A673 (cell line): ENCODE results near the gene CPM. TPM values are rescaled to one million over a fixed set of nuclear protein-coding genes. Genes with fewer than 3 reads are reported as not detected.

Source experiments
- BruUV-seq: library from RNA; stranded (reverse); fragments of 400-500 nt; replicated peaks from 2 replicates; lab custom pipeline; 2021; lab: Mats Ljungman, UMichigan
- CTCF ChIA-PET: fragments of 300-600 bp; sonication (Branson Sonifier 250); formaldehyde crosslinking; loops from one replicate; lab custom pipeline; 2022; ENCODE audit warnings: antibody characterized with exemption; lab: Charles Lee
- POLR2A ChIA-PET: fragments of 300-600 bp; sonication (Branson Sonifier 250); formaldehyde crosslinking; loops from one replicate; lab custom pipeline; 2022; ENCODE audit warnings: antibody characterized with exemption; ENCODE audit not compliant: low non-redundant PET; lab: Charles Lee
- DNase-seq: peaks from one replicate; pipeline ENCODE4 v3.0.0-alpha.2; 2015; ENCODE audit warnings: low spot score
- H3K27ac ChIP-seq: fragments of 200-600 bp; sonication (generic); 2 replicates; pipeline ENCODE4 v1.5.1; 2016; ENCODE audit warnings: mixed run types, low read depth, mild to moderate bottlenecking, mixed read lengths, antibody characterized with exemption, low read length; ENCODE audit not compliant: poor library complexity, severe bottlenecking
- H3K27me3 ChIP-seq: fragments of 200-600 bp; sonication (generic); replicated peaks from 2 replicates; pipeline ENCODE4 v1.6.1; 2017; ENCODE audit warnings: mixed run types, low read depth, mild to moderate bottlenecking, mixed read lengths, antibody characterized with exemption, low read length; ENCODE audit not compliant: insufficient read depth, poor library complexity
- H3K36me3 ChIP-seq: fragments of 200-600 bp; sonication (generic); 2 replicates; pipeline ENCODE4 v1.6.1; 2016; ENCODE audit warnings: mixed run types, mild to moderate bottlenecking, mixed read lengths, antibody characterized with exemption, low read length; ENCODE audit not compliant: insufficient read depth, poor library complexity, severe bottlenecking
- H3K4me1 ChIP-seq: fragments of 200-600 bp; sonication (generic); 2 replicates; pipeline ENCODE4 v1.6.1; 2017; ENCODE audit warnings: mixed run types, mild to moderate bottlenecking, mixed read lengths, antibody characterized with exemption, low read length; ENCODE audit not compliant: insufficient read depth, poor library complexity, severe bottlenecking
- H3K4me3 ChIP-seq: fragments of 200-600 bp; sonication (generic); 2 replicates; pipeline ENCODE4 v1.5.1; 2016; ENCODE audit warnings: low read depth, mixed run types, mild to moderate bottlenecking, mixed read lengths, low read length; ENCODE audit not compliant: poor library complexity, severe bottlenecking
- H3K9me3 ChIP-seq: fragments of 200-600 bp; sonication (generic); 2 replicates; pipeline ENCODE4 v1.6.1; 2016; ENCODE audit warnings: mixed run types, low read depth, mild to moderate bottlenecking, mixed read lengths, antibody characterized with exemption, low read length; ENCODE audit not compliant: poor library complexity, severe bottlenecking
- EZH2 ChIP-seq: fragments of 200-600 bp; sonication (generic); IDR thresholded peaks from 2 replicates; pipeline ENCODE4 v1.6.1; 2017; ENCODE audit warnings: borderline replicate concordance, low read depth, mild to moderate bottlenecking, mixed read lengths, antibody characterized with exemption, low read length; ENCODE audit not compliant: poor library complexity, severe bottlenecking
- intact Hi-C: fragments of 100-400 bp; cut with micrococcal nuclease; formaldehyde crosslinking; loops from one replicate; pipeline ENCODE4 v1.10.0; 2022; ENCODE audit not compliant: unreplicated experiment
- total RNA-seq: library from RNA; stranded (reverse); gene quantifications from 2 replicates; pipeline ENCODE4 v1.2.3, GENCODE V29; 2021
- TF ChIP-seq, protein P1 (sequence below): fragments of 300-800, 200-600 bp; sonication (generic); conservative IDR thresholded peaks from 2 replicates; pipeline ENCODE4 v1.5.1; 2017; ENCODE audit warnings: low read depth, mild to moderate bottlenecking, antibody characterized with exemption, low read length, moderate library complexity, mixed read lengths

CPM gene
- total RNA-seq, 1 experiment from 2014 or later = 0.84 TPM

DNA sequence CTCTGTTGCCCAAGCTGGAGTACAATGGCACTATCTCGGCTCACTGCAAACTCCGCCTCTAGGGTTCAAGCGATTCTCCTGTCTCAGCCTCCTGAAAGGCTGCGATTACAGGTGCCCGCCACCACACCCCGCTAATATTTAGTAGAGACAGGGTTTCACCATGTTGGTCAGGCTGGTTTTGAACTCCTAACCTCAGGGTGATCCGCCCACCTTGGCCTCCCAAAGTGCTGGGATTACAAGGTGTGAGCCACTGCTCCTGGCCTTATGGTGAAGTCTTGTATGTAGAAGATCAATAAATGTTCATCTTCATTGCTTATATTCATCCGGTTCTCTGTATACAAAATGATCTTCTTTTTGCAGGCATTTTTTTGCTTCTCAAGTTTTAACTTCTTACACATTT lies 77.2 kb downstream of the CPM start:
- CTCF ChIA-PET = no interaction called here
- H3K4me1 ChIP-seq = no peaks in the 10 kb centered on the region

DNA sequence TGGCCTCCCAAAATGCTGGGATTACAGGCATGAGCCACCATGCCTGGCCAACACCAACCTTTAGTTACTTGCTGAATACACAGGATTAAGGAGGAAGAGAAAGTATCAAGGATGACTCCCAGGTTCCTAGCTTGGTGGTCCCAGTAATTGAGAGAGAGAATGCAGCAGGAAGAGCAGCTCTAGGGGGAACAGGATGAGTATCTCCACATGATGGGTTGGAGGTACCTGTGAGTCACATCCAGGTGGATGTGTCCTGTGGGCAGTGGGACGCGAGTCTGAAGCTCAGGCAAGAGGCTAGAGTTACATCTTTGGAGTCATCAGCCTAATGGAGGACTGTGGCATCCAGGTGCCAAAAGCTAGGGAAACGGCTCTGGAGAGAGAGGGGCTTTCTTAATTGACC lies 77.9 kb downstream of the CPM start:
- POLR2A ChIA-PET = no interaction called here
- CTCF ChIA-PET = no interaction called here
- intact Hi-C loops = no loop called here
- Histone ChIP-seq H3K27me3 (no peaks in the 10 kb centered on the region), H3K9me3 (no peaks in the 10 kb centered on the region), H3K27ac (no peak overlapping the region), H3K4me3 (no peak overlapping the region), H3K36me3 (no peaks in the 10 kb centered on the region), H3K4me1 (no peaks in the 10 kb centered on the region)
- no TSS peak for BruUV-seq
- TF ChIP-seq EZH2 = no peak
- DNase-seq = no peak

More for the DNA sequence above, 77.2 kb downstream of the CPM start:
- Histone ChIP-seq H3K4me3 (no peak overlapping the region), H3K36me3 (no peaks in the 10 kb centered on the region), H3K9me3 (no peaks in the 10 kb centered on the region), H3K27me3 (no peaks in the 10 kb centered on the region), H3K27ac (no peak overlapping the region)
- intact Hi-C loops = no loop called here
- no TSS peak for BruUV-seq
- DNase-seq = no peak
- POLR2A ChIA-PET = no interaction called here
- TF ChIP-seq, protein P1, sequence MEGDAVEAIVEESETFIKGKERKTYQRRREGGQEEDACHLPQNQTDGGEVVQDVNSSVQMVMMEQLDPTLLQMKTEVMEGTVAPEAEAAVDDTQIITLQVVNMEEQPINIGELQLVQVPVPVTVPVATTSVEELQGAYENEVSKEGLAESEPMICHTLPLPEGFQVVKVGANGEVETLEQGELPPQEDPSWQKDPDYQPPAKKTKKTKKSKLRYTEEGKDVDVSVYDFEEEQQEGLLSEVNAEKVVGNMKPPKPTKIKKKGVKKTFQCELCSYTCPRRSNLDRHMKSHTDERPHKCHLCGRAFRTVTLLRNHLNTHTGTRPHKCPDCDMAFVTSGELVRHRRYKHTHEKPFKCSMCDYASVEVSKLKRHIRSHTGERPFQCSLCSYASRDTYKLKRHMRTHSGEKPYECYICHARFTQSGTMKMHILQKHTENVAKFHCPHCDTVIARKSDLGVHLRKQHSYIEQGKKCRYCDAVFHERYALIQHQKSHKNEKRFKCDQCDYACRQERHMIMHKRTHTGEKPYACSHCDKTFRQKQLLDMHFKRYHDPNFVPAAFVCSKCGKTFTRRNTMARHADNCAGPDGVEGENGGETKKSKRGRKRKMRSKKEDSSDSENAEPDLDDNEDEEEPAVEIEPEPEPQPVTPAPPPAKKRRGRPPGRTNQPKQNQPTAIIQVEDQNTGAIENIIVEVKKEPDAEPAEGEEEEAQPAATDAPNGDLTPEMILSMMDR = no peak
- no peak for TF ChIP-seq EZH2

DNA sequence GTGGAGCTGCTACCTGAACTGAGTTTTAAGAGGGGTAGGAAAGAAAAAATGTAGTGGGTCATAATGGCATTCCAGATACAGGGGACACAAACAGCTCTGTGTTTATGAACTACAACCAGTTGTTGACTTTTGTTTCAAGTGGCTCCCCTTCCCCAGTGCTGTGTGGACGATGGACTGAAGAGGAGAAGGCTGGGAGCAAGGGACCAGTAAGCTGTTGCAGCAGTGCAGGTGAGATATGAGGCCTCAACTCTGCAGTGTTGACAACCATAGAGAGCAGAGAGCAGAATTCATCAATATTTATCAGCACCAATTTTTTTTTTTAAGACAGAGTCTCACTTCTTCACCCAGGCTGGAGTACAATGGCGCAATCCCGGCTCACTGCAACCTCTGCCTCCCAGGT lies 78.4 kb downstream of the CPM start:
- no peak for DNase-seq
- ChIA-PET CTCF (no interaction called here), POLR2A (no interaction called here)
- BruUV-seq = no TSS peak
- Histone ChIP-seq H3K4me1 (no peaks in the 10 kb centered on the region), H3K36me3 (no peaks in the 10 kb centered on the region), H3K27me3 (no peaks in the 10 kb centered on the region), H3K9me3 (no peaks in the 10 kb centered on the region), H3K4me3 (no peak overlapping the region), H3K27ac (no peak overlapping the region)
- TF ChIP-seq, protein P1 = no peak
- TF ChIP-seq EZH2 = no peak
- intact Hi-C loops = no loop called here

DNA sequence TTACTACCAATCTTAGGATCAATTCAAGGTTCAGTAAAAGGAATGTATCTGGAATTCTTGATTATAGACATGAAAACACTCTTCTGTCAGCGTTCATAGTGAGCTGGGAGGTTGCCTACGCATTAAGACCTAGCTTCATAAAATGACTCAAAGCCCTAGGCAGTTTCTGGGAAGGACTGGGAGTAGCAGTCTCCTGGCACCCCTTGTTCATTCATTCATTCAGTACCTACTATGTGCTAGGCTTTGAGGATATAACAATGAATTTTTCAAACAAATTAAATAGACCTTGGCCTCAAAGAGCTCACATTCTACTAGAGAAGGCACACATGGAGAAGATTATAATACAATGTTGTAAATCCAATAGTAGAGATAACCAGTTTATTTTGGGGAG lies 78.9 kb downstream of the CPM start:
- CTCF ChIA-PET = no interaction called here
- Histone ChIP-seq H3K9me3 (no peaks in the 10 kb centered on the region), H3K4me1 (no peaks in the 10 kb centered on the region), H3K36me3 (no peaks in the 10 kb centered on the region), H3K4me3 (no peak overlapping the region), H3K27me3 (no peaks in the 10 kb centered on the region), H3K27ac (no peak overlapping the region)
- POLR2A ChIA-PET = no interaction called here
- BruUV-seq = no TSS peak
- intact Hi-C loops = no loop called here
- DNase-seq = no peak
- TF ChIP-seq, protein P1 = no peak
- no peak for TF ChIP-seq EZH2
